Calu3 (cell line): ENCODE data around the gene ZNF768. TPM values are rescaled to one million over a fixed set of nuclear protein-coding genes. Genes with fewer than 3 reads are reported as not detected.

Source experiments
- BruUV-seq: library from RNA; stranded (reverse); fragments of 400-500 nt; replicated peaks from 2 replicates; lab custom pipeline; 2021; lab: Mats Ljungman, UMichigan
- CTCF ChIA-PET: fragments of 300-600 bp; sonication (Branson Sonifier 250); formaldehyde crosslinking; loops from one replicate; lab custom pipeline; 2022; ENCODE audit warnings: antibody characterized with exemption; lab: Charles Lee
- DNase-seq: peaks from one replicate; pipeline ENCODE4 v3.0.0; 2022
- H3K27ac Mint-ChIP-seq: one replicate; pipeline ENCODE4 v1.8.0; 2022; ENCODE audit warnings: mixed read lengths; ENCODE audit not compliant: unreplicated experiment
- H3K27me3 Mint-ChIP-seq: one replicate; pipeline ENCODE4 v1.8.0; 2022; ENCODE audit warnings: mixed read lengths; ENCODE audit not compliant: unreplicated experiment
- H3K36me3 Mint-ChIP-seq: one replicate; pipeline ENCODE4 v1.8.0; 2022; ENCODE audit warnings: mild to moderate bottlenecking, moderate library complexity, mixed read lengths; ENCODE audit not compliant: insufficient read depth, unreplicated experiment
- H3K4me1 Mint-ChIP-seq: one replicate; pipeline ENCODE4 v1.8.0; 2022; ENCODE audit warnings: mild to moderate bottlenecking, low read depth, mixed read lengths; ENCODE audit not compliant: unreplicated experiment
- H3K4me3 Mint-ChIP-seq: one replicate; pipeline ENCODE4 v1.8.0; 2022; ENCODE audit warnings: mild to moderate bottlenecking, low read depth, moderate library complexity, mixed read lengths; ENCODE audit not compliant: unreplicated experiment
- H3K9me3 Mint-ChIP-seq: one replicate; pipeline ENCODE4 v1.8.0; 2022; ENCODE audit warnings: low read depth, mixed read lengths; ENCODE audit not compliant: unreplicated experiment
- intact Hi-C: fragments of 100-400 bp; cut with micrococcal nuclease; formaldehyde crosslinking; loops from one replicate; pipeline ENCODE4 v1.10.0; 2022; ENCODE audit not compliant: unreplicated experiment
- total RNA-seq: library from RNA; stranded (reverse); gene quantifications from 2 replicates; pipeline ENCODE4 v1.2.3, GENCODE V29; 2022
- TF ChIP-seq, protein P1 (sequence below): fragments of 200-600 bp; IDR thresholded peaks from one replicate; pipeline ENCODE4 v1.8.0; 2022; ENCODE audit warnings: antibody characterized with exemption; ENCODE audit not compliant: unreplicated experiment

Gene ZNF768
- total RNA-seq, 1 experiment from 2014 or later: 40.8 TPM

DNA sequence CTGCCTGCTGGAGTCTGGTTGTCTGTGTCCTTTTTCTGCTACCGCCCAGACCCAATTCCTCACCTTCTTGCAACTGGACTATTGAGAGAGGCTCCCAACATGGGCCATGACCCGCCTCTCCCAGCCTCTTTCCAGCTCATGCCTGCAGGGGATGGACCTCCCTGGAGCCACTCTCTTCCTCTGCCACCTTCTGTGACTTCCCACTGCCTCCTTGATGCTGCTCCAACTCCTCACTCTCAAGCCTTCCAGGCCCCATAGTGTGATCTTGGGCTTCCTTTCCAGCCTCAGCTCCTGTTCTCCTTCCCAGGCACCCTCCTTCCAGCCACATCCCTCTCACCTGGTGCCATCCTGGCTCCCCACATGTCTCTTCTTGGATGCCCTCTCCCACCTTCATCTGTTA is 11.1 kb downstream of the ZNF768 start:
- Mint-ChIP-seq H3K4me3 (no peak overlapping the region), H3K9me3 (no peaks in the 10 kb centered on the region), H3K27ac (no peak overlapping the region), H3K36me3 (no peaks in the 10 kb centered on the region), H3K4me1 (no peaks in the 10 kb centered on the region), H3K27me3 (peaks cover 23% of the 10 kb centered on the region)
- CTCF ChIA-PET: no interaction called here
- TF ChIP-seq, protein P1, sequence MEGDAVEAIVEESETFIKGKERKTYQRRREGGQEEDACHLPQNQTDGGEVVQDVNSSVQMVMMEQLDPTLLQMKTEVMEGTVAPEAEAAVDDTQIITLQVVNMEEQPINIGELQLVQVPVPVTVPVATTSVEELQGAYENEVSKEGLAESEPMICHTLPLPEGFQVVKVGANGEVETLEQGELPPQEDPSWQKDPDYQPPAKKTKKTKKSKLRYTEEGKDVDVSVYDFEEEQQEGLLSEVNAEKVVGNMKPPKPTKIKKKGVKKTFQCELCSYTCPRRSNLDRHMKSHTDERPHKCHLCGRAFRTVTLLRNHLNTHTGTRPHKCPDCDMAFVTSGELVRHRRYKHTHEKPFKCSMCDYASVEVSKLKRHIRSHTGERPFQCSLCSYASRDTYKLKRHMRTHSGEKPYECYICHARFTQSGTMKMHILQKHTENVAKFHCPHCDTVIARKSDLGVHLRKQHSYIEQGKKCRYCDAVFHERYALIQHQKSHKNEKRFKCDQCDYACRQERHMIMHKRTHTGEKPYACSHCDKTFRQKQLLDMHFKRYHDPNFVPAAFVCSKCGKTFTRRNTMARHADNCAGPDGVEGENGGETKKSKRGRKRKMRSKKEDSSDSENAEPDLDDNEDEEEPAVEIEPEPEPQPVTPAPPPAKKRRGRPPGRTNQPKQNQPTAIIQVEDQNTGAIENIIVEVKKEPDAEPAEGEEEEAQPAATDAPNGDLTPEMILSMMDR: no peak
- BruUV-seq: no TSS peak
- intact Hi-C loops: no loop called here
- no peak for DNase-seq

DNA sequence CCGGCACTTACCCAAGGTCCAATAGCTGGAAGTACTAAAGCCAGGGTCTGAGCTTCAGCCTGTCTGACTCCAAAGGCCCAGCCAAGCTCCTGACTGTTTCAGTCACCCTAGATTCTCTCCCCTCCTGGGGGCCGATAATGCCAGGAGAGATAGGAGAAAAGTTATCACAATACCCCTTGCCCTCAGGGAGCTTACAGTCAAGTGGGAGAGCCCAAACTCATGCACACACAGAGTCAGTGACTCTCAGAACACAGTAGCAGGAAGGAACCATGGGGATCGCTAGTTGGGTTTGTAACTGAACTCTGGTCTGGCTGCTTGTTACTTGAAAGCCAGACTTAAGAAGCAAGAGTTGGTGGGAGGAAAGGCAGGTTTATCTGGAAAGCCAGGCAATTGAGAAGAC is 14.9 kb downstream of the ZNF768 start:
- H3K36me3 Mint-ChIP-seq: no peaks in the 10 kb centered on the region
- no peak overlapping the region for H3K4me3 Mint-ChIP-seq
- H3K9me3 Mint-ChIP-seq: no peaks in the 10 kb centered on the region
- no TSS peak for BruUV-seq
- H3K27ac Mint-ChIP-seq: no peak overlapping the region
- CTCF ChIA-PET: interaction anchor here (0.7 kb wide), 1 partner anchor 20 kb away, joined by 3 read pairs; no protein-coding TSS in a partner anchor
- intact Hi-C loops: no loop called here
- TF ChIP-seq, protein P1: no peak
- peaks cover 12% of the 10 kb centered on the region for H3K4me1 Mint-ChIP-seq
- H3K27me3 Mint-ChIP-seq: peaks cover 16% of the 10 kb centered on the region
- DNase-seq: no peak

DNA sequence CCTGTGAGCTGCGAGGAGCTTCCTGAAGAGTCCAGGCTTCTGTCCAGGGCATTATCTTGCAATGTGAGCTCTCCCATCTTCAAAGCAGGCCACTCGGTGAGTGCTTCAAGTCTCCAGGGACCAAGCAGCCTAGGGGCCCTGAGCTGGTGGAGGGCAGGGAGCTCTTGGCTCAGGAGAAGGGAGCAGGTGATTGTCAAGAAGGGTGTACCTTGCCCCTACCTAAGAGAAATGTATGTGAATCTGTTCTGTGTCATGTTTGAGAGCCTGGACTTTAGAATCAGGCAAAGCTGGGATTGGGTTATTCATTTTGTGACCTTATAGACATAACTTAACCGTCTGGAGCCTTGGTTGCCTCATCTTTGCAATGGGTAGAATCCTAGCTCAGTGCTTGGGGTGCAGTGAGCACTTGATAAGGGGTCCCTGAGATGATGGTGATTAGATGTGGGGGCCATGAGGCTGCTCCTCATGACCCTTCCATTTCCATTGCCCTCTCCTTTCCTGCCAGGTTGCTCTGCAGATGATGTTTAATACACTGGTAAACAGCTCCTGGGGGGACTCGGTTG is 15.9 kb downstream of the ZNF768 start:
- DNase-seq: no peak
- H3K36me3 Mint-ChIP-seq: no peaks in the 10 kb centered on the region
- H3K4me3 Mint-ChIP-seq: no peak overlapping the region
- TF ChIP-seq, protein P1: no peak
- no peak overlapping the region for H3K27ac Mint-ChIP-seq
- peaks cover 12% of the 10 kb centered on the region for H3K4me1 Mint-ChIP-seq
- H3K9me3 Mint-ChIP-seq: no peaks in the 10 kb centered on the region
- BruUV-seq: no TSS peak
- intact Hi-C loops: no loop called here
- H3K27me3 Mint-ChIP-seq: peaks cover 14% of the 10 kb centered on the region
- CTCF ChIA-PET: interaction anchor here (0.6 kb wide), 2 partner anchors 25 to 34 kb away, joined by 3 read pairs; no protein-coding TSS in a partner anchor

DNA sequence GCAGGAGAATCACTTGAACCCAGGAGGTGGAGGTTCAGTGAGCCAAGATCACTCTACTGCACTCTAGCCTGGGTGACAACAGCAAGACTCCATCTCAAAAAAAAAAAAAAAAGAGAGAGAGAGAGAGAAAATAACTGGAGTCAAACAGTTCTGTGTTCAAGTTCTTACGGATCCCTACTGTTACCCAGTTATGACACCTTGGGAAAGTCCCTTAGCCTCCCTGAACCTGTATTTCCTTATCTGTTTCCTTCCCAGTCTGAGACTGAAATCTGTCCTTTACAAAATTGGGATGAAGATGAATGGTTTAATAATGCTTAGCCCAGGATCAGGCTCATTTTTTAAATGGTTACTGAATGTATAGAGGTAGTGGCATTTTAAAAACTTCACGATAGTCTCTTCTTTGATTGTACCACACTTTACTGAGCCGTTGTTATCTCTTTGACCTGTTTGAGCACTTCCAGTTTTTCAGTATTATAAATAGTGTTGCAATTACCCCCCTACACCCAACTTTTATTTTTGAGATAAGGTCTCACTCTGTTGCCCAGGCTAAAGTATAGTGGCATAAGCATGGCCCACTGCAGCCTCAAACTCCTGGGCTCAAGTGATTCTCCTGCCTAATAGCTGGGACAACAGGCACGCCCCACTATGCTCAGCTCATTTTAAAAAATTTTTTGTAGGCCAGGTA is 17.1 kb downstream of the ZNF768 start:
- TF ChIP-seq, protein P1: no peak
- H3K4me3 Mint-ChIP-seq: no peak overlapping the region
- CTCF ChIA-PET: no interaction called here
- intact Hi-C loops: no loop called here
- BruUV-seq: no TSS peak
- no peaks in the 10 kb centered on the region for H3K9me3 Mint-ChIP-seq
- DNase-seq: no peak
- H3K36me3 Mint-ChIP-seq: no peaks in the 10 kb centered on the region
- peaks cover 17% of the 10 kb centered on the region for H3K27me3 Mint-ChIP-seq
- H3K27ac Mint-ChIP-seq: no peak overlapping the region
- peaks cover 12% of the 10 kb centered on the region for H3K4me1 Mint-ChIP-seq
